GM18519 (cell line): Measurements from ENCODE around the gene RTN4RL1.
A peak's percentile ranks its signal among the peaks of the same experiment; 100 is the strongest.

ENCODE experiments used
- ATAC-seq: cut with Tn5 transposase; IDR thresholded peaks from one replicate; pipeline ENCODE4 v1.9.1; 2021; ENCODE audit warnings: mild to moderate bottlenecking, moderate library complexity; ENCODE audit not compliant: unreplicated experiment, low FRiP score

Gene RTN4RL1

GRCh38 chr17:2048805-2049204 lies 23.7 kb upstream of the RTN4RL1 start:
- no peak for ATAC-seq

- no peak for ATAC-seq
Observed at GRCh38 chr17:2047590-2047989, 22.5 kb upstream of the RTN4RL1 start.

- ATAC-seq, result no peak
Observed at GRCh38 chr17:2044263-2044894, 19.2 kb upstream of the RTN4RL1 start.

- ATAC-seq, result no peak
Observed at GRCh38 chr17:2043785-2044184, 18.7 kb upstream of the RTN4RL1 start.

GRCh38 chr17:2042933-2043332 lies 17.8 kb upstream of the RTN4RL1 start:
- ATAC-seq, result no peak

GRCh38 chr17:2042390-2042847 lies 17.3 kb upstream of the RTN4RL1 start:
- no peak for ATAC-seq

- peak; percentile 75 for ATAC-seq
Observed at GRCh38 chr17:2041561-2042389, 16.6 kb upstream of the RTN4RL1 start, which contains the start of gene OVCA2. OVCA2 (plus strand) TSS chr17:2042022; CDS start chr17:2042048, 26 bp downstream.

- ATAC-seq, result no peak
Observed at GRCh38 chr17:2040942-2041560, 15.9 kb upstream of the RTN4RL1 start.

GRCh38 chr17:2040219-2040827 lies 15.2 kb upstream of the RTN4RL1 start:
- ATAC-seq, result no peak

- ATAC-seq, result no peak
Observed at GRCh38 chr17:2037155-2037554, 12.0 kb upstream of the RTN4RL1 start.

GRCh38 chr17:2035541-2036488 lies 10.7 kb upstream of the RTN4RL1 start:
- ATAC-seq, result no peak

GRCh38 chr17:2034806-2035540 lies 9.8 kb upstream of the RTN4RL1 start:
- no peak for ATAC-seq

GRCh38 chr17:2034157-2034556 lies 9.0 kb upstream of the RTN4RL1 start:
- no peak for ATAC-seq

- no peak for ATAC-seq
Observed at GRCh38 chr17:2033153-2033552, 8.0 kb upstream of the RTN4RL1 start.

GRCh38 chr17:2030779-2031163 lies 5.6 kb upstream of the RTN4RL1 start:
- ATAC-seq, result no peak

- peak; percentile 54 for ATAC-seq
Observed at GRCh38 chr17:2029911-2030778, 5.0 kb upstream of the RTN4RL1 start, which contains the start of gene DPH1. DPH1 (plus strand) TSS chr17:2030153; CDS start chr17:2030170, 17 bp downstream.

- no peak for ATAC-seq
Observed at GRCh38 chr17:2028737-2029136, 3.6 kb upstream of the RTN4RL1 start.

GRCh38 chr17:2028234-2028614 lies 3.1 kb upstream of the RTN4RL1 start:
- no peak for ATAC-seq
